ENCODE measurements around the gene CD68.
"Not testable (repeated sequence)": the region's sequence is repeated elsewhere in the genome, so short reads cannot be mapped to it uniquely, and the experiment has no call there.

CD68 gene

DNA sequence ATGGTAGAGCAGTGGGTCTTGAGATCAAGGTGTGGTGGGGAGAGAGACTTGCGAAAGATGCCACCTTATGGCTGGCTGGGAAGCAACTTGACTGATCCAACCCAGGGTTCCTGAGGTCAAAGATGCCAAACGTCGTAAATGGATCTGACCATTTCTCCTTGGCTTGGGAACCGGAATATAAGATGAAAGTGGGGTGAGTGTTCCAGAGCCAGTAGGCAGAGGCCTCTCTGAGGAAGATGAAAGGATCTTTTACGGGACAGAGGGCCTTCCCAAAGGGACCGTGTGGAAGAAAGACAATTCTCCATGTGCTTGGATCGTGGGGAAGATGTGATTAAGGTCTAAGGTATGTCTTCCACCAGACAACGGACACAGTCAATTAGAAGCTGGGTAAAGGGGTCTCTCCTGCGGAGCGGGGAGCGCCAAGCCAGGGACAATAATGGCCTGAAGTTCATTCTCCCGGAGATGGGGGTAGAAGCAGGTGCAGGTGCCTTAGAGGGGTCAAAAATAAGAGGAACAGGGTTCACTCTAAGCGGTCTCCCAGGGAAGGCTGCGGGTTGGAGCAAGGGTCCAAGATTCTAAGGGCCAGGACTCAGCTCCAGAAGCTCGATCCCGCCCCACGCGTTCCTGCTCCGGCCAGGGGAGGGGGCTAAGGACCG is 34.5 kb downstream of the CD68 start:
- peak in 1 of 14 donors; percentile 7 for DNase-seq

DNA sequence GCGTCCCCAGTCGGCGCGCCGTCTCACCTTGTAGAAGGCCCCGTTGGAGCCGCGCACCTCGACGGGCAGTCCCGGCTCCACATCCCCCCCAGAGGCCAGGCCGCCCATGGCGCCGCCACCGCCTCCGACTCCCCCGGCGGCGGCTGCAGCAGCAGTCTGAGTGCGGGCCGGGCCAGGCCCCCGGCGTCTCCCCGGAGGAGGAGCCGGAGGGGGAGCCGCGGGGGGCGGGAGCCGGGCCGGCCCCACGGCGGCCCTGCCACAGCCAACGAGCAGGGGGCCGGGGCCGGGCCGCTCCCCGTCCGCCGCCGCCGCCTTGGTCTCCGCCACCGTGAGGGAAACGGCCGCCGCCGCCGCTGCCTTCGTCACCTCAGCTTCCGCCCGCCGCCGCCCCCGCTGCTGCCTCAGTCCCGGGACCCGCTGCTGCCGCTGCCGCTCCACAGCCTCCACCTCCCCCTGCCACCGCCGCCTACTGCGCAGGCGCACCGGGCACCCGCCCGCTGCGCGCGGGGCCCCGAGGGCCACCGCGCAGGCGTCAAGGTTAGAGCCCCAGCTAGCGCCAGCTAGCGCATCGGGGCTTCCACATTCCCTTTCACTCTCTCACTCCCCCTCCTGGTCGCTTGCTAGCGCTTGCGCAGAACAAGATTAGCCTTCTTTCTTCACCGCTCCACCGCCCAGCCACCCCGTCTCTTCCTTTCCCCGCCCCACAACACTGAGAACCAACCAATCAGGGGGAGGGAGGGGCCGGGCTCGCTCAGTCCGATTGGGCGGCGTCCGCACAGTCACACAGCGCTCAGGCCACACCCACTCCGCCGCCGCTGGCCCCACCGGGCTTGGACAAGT is 35.2 kb downstream of the CD68 start, which contains the start of gene FXR2:
Gene FXR2, minus strand, starts transcription at position 473 of the 840 bp plus-strand sequence. Its CDS starts 365 bp downstream, at position 108.
- peak; percentile 94 to 100 (median 99) for DNase-seq

DNA sequence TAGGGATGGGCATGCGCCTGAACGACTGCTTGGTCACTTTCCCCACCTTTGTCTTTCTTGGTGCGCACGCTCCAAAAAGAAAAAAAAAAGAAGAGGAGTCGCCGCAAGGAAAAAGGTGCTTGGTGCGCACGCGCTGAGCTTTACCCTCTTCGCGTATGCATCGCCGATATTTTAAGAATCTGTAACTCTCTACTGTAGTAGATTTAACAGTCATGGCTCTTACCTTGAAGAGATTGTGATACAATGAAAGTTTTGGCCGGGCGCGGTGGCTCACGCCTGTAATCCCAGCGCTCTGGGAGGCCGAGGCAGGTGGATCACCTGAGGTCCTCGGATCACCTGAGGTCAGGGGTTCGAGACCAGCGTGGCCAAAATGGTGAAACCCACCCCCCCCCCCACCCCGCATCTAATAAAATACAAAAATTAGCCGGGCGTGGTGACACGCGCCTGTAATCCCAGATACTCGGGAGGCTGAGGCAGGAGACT is 35.9 kb downstream of the CD68 start:
- DNase-seq: no peak

DNA sequence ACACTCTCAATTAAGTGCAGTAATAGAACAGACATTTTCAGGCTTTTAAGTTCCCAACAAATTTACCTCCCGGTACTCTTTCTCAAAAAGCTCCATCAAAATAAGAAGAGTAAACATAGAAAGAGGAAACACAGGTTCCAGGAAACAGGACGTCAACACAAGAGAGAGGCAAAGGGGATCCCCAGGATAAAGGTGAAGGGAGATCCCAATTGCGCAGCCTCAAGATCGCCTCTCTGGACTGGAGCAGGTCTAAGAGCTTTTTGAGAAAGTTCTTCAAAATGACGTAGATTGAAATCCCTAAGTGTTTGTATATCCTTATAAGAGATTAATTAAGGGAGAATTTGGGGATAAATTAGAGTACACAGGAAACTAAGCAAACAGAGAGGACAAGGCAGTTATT is 39.2 kb downstream of the CD68 start:
- DNase-seq: no peak

DNA sequence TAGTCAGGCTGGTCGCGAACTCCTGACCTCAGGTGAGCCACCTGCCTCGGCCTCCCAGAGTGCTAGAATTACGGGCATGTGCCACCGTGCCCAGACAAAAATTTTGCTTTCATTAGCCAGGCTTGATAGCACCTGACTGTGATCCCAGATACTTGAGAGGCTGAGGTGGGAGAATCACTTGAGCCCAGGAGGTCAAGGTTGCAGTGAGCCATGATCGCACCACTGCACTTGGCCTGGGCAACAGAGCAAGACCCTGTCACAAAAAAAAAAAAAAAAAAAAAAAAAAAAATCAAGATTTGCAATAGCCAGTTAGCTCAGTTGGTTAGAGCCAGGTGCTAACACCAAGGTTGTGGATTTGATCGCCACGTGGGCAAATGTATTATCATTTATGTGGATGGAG is 41.4 kb downstream of the CD68 start:
- DNase-seq: no peak

DNA sequence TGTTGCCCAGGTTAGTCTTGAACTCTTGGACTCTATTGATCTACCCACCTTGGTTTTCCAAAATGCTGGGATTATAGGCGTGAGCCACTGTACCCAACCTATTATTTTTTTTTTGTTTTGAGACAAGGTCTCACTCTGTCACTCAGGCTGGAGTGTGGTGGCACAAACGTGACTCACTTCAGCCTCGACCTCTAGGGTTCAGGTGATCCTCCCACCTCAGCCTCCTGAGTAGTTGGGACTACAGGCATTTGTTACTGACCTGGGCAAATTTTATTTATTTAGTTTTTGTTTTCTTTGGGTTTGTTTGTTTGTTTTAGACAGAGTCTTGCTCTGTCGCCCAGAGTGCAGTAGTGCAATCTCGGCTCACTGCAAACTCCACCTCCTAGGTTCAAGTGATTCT is 44.2 kb downstream of the CD68 start:
- DNase-seq: no peak

DNA sequence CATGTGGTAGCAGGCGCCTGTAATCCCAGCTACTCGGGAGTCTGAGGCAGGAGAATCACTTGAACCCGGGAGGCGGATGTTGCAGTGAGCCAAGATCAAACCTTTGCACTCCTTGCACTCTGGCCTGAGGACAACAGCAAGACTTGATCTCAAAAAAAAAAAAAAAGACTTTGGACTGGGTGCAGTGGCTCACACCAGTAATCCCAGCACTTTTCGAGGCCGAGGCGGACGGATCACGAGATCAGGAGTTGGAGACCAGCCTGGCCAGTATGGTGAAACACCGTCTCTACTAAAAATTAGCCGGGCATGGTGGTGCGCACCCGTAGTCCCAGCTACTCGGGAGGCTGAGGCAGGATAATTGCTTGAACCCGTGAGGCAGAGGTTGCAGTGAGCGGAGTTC is 46.3 kb downstream of the CD68 start:
- DNase-seq: not testable (repeated sequence)

DNA sequence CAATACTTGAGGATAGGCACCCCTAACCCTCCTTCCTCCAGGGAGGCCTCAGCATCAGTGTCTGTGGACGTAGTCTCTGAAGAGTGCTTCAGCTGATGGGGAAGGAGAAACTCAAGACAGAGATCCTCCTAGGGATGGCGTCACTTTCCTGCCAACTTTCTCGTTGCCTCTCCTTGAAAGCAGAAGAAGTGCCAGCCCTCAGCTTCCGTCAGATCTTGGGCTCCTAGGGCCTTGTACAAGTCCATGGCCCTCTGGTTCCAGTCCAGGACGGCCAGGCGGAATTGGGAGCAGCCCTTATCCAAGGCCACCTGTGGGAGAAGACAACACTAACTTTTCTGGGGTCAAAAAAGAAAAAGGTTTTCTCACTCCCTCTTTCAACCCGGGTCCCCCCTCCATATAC is 46.9 kb downstream of the CD68 start:
- DNase-seq: peak in 3 of 14 donors; percentile 10 to 22 (median 17)

DNA sequence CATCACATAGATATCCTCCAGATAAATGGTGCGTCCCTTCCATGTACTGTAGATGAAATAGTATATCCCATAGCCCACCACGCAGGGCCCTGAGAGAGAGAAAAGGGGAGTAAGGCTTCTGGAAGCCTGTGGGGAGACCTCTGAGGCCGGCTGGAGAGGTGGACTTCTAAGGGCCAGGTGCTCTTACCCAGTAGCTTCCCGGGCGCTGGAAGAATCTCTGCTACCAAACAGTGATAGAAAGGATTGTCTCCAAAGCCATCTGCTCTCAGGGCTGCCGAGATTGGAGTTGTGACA is 47.5 kb downstream of the CD68 start:
- DNase-seq: peak in 1 of 14 donors; percentile 61

DNA sequence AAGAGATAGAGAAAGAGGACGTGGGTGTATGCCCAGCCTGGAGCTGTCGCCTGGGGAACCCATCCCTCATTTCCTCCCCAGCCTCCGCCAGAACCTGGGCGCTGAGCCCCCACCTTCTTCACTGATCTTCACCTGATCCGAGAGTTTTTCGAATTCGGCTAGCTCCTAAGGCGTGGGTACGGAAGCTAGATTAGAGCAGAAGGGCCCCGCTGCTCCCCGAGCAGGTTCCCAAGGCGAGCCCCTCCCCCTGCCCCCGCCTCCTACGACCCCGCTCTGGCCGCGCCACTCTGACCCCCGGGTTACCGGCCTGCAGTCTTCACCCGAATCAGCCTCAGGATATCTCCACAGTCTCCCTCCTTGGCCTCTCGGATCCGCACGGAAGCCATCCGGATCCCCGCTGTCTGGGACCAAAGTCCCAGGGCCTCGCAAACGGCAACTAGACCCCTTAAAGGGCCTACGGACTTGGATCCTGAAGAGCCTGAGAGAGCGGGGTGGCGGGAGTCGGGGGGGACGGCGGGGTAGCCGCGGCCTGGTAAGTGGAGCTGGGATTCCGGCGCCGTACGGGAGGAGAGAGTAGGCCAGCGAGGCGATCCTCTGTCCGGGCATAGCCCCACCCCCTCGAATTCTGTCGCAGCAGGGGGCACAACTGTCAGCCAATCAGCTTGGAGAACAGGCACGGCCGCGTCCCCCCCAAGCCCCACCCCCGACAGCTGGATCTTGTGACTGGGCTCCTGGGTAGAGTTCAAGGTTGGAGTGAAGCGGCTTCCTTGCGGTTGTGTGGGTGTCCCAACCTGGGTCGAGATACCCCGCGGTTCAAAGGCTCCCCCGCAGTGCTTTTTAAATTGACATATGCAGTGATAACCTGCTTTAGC is 48.0 kb downstream of the CD68 start, which contains the start of gene SAT2:
Gene SAT2, minus strand, starts transcription at position 572 of the 872 bp plus-strand sequence. Its CDS starts 186 bp downstream, at position 386.
- DNase-seq: peak; percentile 66 to 93 (median 89)

DNA sequence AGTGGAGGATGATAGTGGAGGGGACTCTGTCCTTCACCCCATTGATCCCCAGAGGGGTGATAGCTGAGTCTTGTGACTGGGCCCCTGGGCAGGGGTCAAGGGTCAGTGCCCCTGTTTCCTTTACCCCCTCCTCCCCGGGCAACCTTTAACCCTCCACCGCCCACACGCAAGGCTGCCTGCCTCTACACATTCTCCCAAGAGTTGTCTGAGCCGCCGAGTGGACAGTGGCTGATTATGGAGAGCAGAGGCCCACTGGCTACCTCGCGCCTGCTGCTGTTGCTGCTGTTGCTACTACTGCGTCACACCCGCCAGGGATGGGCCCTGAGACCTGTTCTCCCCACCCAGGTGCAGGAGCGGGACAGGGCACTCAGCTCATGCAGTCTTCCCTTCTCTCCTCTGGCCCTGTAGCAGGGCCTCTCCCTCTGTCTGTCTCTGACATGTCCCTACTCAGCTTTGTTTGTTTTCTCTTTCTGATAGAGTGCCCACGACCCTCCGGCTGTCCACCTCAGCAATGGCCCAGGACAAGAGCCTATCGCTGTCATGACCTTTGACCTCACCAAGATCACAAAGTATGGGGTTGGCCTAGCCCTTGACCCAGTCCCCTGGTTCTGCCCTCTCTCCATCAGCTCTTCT is 50.6 kb downstream of the CD68 start, which contains the start of gene SHBG:
Gene SHBG, plus strand, starts transcription at position 197 of the 633 bp plus-strand sequence. Its CDS starts 38 bp downstream, at position 235.
- no peak for DNase-seq

All from C1 segment of cervical spinal cord (tissue), 14 donors.